Fibroblast of pulmonary artery (primary cell): ENCODE data around the gene RENBP.

Experiments
- DNase-seq: peaks from one replicate; pipeline ENCODE4 v3.0.0-alpha.2; 2010; ENCODE audit warnings: low read depth
- H3K4me3 ChIP-seq: replicated peaks from 2 replicates; pipeline ENCODE4 v1.5.1; 2011; ENCODE audit warnings: low read depth, mild to moderate bottlenecking, control low read depth, low read length, moderate library complexity
- TF ChIP-seq, protein P1 (sequence below): IDR thresholded peaks from 2 replicates; pipeline ENCODE4 v1.5.1; 2011; ENCODE audit warnings: mild to moderate bottlenecking, control low read depth, low read length, inconsistent platforms; ENCODE audit errors: missing control alignments

The RENBP gene

DNA sequence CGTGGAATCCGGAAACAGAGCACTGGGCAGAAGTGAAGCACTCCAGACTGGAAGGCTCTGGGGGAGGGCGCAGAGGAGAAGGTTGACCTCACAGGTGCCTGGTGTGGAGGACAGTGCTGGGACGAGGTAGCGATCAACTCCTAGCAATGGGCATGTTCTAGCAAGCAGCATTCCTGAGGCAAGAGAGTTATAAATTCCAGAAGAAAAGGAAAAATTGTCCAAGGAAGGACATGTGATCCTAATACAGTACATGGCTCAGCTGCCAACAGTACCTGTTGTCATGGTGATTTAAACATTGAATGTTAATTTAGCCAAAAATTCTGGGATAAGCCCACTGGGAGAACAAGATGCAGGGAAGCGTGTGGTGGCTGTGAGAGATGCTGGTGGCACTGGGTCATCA is 26.6 kb downstream of the RENBP start:
- DNase-seq, result no peak
- TF ChIP-seq, protein P1, sequence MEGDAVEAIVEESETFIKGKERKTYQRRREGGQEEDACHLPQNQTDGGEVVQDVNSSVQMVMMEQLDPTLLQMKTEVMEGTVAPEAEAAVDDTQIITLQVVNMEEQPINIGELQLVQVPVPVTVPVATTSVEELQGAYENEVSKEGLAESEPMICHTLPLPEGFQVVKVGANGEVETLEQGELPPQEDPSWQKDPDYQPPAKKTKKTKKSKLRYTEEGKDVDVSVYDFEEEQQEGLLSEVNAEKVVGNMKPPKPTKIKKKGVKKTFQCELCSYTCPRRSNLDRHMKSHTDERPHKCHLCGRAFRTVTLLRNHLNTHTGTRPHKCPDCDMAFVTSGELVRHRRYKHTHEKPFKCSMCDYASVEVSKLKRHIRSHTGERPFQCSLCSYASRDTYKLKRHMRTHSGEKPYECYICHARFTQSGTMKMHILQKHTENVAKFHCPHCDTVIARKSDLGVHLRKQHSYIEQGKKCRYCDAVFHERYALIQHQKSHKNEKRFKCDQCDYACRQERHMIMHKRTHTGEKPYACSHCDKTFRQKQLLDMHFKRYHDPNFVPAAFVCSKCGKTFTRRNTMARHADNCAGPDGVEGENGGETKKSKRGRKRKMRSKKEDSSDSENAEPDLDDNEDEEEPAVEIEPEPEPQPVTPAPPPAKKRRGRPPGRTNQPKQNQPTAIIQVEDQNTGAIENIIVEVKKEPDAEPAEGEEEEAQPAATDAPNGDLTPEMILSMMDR, result no peak
- H3K4me3 ChIP-seq, result no peak overlapping the region

DNA sequence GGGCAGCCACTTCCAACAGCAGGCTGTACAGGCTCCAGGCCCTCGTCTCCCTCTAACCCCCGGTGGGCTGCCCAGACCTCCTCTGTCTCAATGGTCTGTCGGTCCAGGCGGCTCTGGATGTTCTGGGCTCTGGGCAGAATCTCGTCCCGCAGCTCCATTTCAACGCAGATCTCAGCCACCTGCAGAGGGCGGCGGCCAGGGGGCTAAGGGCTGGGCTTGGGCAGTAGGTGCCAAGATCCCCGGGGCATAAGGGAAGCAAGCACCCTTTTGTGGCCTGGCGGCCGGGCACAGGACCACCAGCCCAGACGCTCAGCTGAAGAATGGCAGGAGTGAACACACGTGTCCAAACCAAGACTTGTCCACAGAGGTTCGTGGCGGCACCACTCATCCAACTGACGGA is 30.7 kb downstream of the RENBP start:
- no peak for DNase-seq
- TF ChIP-seq, protein P1, result no peak
- no peak overlapping the region for H3K4me3 ChIP-seq

- no peak for DNase-seq
- H3K4me3 ChIP-seq, result no peak overlapping the region
- TF ChIP-seq, protein P1, result no peak
These were observed 31.2 kb downstream of the RENBP start for GRCh38 chrX:153913211-153913610.

DNA sequence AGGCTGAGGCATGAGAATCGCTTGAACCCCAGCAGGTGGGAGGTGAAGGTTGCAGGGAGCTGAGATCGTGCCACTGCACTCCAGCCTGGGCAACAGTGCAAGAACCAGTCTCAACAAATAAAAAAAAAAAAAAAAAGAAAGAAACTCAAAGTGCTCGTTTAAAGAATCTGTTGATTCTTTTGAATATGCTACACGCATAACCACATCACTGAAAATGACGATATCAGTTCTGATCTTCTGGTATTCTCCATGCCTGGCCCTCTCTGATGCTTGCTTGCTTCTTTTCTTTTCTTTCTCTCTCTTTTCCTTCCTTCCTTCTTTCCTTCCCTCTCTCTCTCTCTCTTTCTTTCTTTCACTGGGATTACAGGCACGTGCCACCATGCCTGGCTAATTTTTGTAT is 32.6 kb downstream of the RENBP start:
- no peak overlapping the region for H3K4me3 ChIP-seq
- no peak for DNase-seq
- TF ChIP-seq, protein P1, result no peak

DNA sequence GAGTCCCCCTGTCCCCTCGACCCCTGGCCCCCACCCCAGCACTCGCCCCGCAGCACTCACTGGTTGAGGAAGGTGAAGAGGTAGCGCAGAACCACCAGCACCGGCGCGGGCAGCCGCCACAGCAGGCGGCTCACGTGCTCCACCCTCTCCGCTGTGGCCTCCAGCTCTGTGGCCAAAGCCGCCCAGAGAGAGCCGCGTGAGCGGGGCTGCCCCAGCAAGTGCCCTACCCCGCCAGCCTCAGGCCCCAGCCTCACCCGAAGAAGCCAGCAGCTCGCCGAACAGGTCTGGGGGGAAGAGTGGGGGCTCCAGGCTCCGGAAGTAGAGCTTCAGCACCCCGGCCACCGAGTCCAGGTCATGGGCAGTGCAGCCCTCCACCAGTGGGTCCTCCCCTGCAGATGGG is 34.0 kb downstream of the RENBP start:
- TF ChIP-seq, protein P1, result no peak
- H3K4me3 ChIP-seq, result no peak overlapping the region
- DNase-seq, result no peak

GRCh38 chrX:153909980-153910360 is 34.5 kb downstream of the RENBP start:
- TF ChIP-seq, protein P1, result no peak
- H3K4me3 ChIP-seq, result no peak overlapping the region
- no peak for DNase-seq

- TF ChIP-seq, protein P1, result no peak
- no peak overlapping the region for H3K4me3 ChIP-seq
- no peak for DNase-seq
These were observed 35.1 kb downstream of the RENBP start for GRCh38 chrX:153909024-153909979.
